HEK293 (cell line): ENCODE measurements around the gene ITGA2.

Experiments
- CTCF ChIA-PET: fragments of 350-600 bp; formaldehyde crosslinking; extraction: SDS; loops from one replicate; lab custom pipeline; 2021; ENCODE audit warnings: antibody characterized with exemption; lab: Yijun Ruan, JAX
- POLR2A ChIA-PET: fragments of 300-600 bp; formaldehyde crosslinking; extraction: SDS; loops from one replicate; lab custom pipeline; 2020; ENCODE audit warnings: antibody characterized with exemption, inconsistent platforms; lab: Yijun Ruan, JAX
- H3K27ac ChIP-seq: fragments of 200-500 bp; sonication (Bioruptor generic); 2 replicates; pipeline ENCODE4 v1.5.1; 2014; ENCODE audit warnings: low read depth, low read length, control low read depth, inconsistent platforms; ENCODE audit errors: extremely low read depth
- H3K36me3 ChIP-seq, 2 experiments: fragments of 200-500 bp in 1 of 2; sonication (Bioruptor generic) in 1 of 2; 1 replicate in 1 of 2; 2 replicates in 1 of 2; pipeline ENCODE4 v1.5.1; 2014 to 2017; ENCODE audit warnings: inconsistent platforms in 2 of 2, low read length in 2 of 2; ENCODE audit not compliant: control insufficient read depth in 2 of 2, insufficient read depth in 1 of 2
- H3K4me1 ChIP-seq: fragments of 200-500 bp; sonication (Bioruptor generic); 2 replicates; pipeline ENCODE4 v1.5.1; 2014; ENCODE audit warnings: mild to moderate bottlenecking, low read length, inconsistent platforms; ENCODE audit not compliant: control insufficient read depth, insufficient read depth
- H3K4me3 ChIP-seq: 2 replicates; pipeline ENCODE4 v1.5.1; 2011; ENCODE audit warnings: low read depth, mild to moderate bottlenecking, control low read depth, low read length, moderate library complexity
- H3K9me3 ChIP-seq: fragments of 200-500 bp; sonication (Bioruptor generic); 2 replicates; pipeline ENCODE4 v1.5.1; 2014; ENCODE audit warnings: low read depth, low read length, inconsistent platforms; ENCODE audit not compliant: control insufficient read depth, insufficient read depth
- GLIS2 ChIP-seq: fragments of 450-650 bp; formaldehyde crosslinking; IDR thresholded peaks from 2 replicates; pipeline ENCODE4 v1.5.1; 2016; ENCODE audit warnings: missing biosample characterization, missing genetic modification characterization
- KLF8 ChIP-seq: fragments of 450-650 bp; formaldehyde crosslinking; IDR thresholded peaks from 2 replicates; pipeline ENCODE4 v1.5.1; 2016; ENCODE audit warnings: missing biosample characterization, missing genetic modification characterization
- MYNN ChIP-seq: fragments of 450-650 bp; formaldehyde crosslinking; IDR thresholded peaks from 2 replicates; pipeline ENCODE4 v1.5.1; 2016; ENCODE audit warnings: missing biosample characterization, missing genetic modification characterization, borderline replicate concordance
- TRIM28 ChIP-seq: IDR thresholded peaks from 2 replicates; pipeline ENCODE4 v1.6.1; 2011; ENCODE audit warnings: low read length, control low read depth, borderline replicate concordance
- ZBTB20 ChIP-seq: fragments of 450-650 bp; formaldehyde crosslinking; IDR thresholded peaks from 2 replicates; pipeline ENCODE4 v1.5.1; 2016; ENCODE audit warnings: missing biosample characterization, missing genetic modification characterization
- ZEB2 ChIP-seq: fragments of 450-650 bp; formaldehyde crosslinking; IDR thresholded peaks from 2 replicates; pipeline ENCODE4 v1.5.1; 2016; ENCODE audit warnings: missing biosample characterization, missing genetic modification characterization
- ZFP3 ChIP-seq: fragments of 450-650 bp; formaldehyde crosslinking; IDR thresholded peaks from 2 replicates; pipeline ENCODE4 v1.5.1; 2016; ENCODE audit warnings: low read depth, missing biosample characterization, missing genetic modification characterization
- ZFP69B ChIP-seq: fragments of 450-650 bp; formaldehyde crosslinking; IDR thresholded peaks from 2 replicates; pipeline ENCODE4 v1.5.1; 2016; ENCODE audit warnings: missing biosample characterization, missing genetic modification characterization
- ZNF19 ChIP-seq: fragments of 450-650 bp; formaldehyde crosslinking; IDR thresholded peaks from 2 replicates; pipeline ENCODE4; 2016; ENCODE audit warnings: missing biosample characterization, missing genetic modification characterization, low read depth
- ZNF202 ChIP-seq: fragments of 450-650 bp; formaldehyde crosslinking; IDR thresholded peaks from 2 replicates; pipeline ENCODE4 v1.5.1; 2016; ENCODE audit warnings: missing biosample characterization, missing genetic modification characterization, borderline replicate concordance
- ZNF223 ChIP-seq: fragments of 450-650 bp; formaldehyde crosslinking; IDR thresholded peaks from 2 replicates; pipeline ENCODE4 v1.5.1; 2016; ENCODE audit warnings: missing biosample characterization, missing genetic modification characterization
- ZNF239 ChIP-seq: fragments of 450-650 bp; formaldehyde crosslinking; IDR thresholded peaks from 2 replicates; pipeline ENCODE4 v1.5.1; 2016; ENCODE audit warnings: missing biosample characterization, missing genetic modification characterization
- ZNF311 ChIP-seq: fragments of 450-650 bp; formaldehyde crosslinking; IDR thresholded peaks from 2 replicates; pipeline ENCODE4 v1.5.1; 2017; ENCODE audit warnings: missing biosample characterization, missing genetic modification characterization, borderline replicate concordance
- ZNF404 ChIP-seq: fragments of 450-650 bp; formaldehyde crosslinking; IDR thresholded peaks from 2 replicates; pipeline ENCODE4 v1.5.1; 2017; ENCODE audit warnings: missing biosample characterization, missing genetic modification characterization
- ZNF416 ChIP-seq: fragments of 450-650 bp; formaldehyde crosslinking; IDR thresholded peaks from 2 replicates; pipeline ENCODE4 v1.5.1; 2016; ENCODE audit warnings: missing biosample characterization, missing genetic modification characterization
- ZNF426 ChIP-seq: fragments of 450-650 bp; formaldehyde crosslinking; IDR thresholded peaks from 2 replicates; pipeline ENCODE4 v1.5.1; 2017; ENCODE audit warnings: missing biosample characterization, missing genetic modification characterization, mild to moderate bottlenecking, inconsistent platforms, moderate library complexity
- ZNF529 ChIP-seq: fragments of 450-650 bp; formaldehyde crosslinking; IDR thresholded peaks from 2 replicates; pipeline ENCODE4 v1.5.1; 2017; ENCODE audit warnings: missing genetic modification characterization, missing biosample characterization; ENCODE audit not compliant: insufficient replicate concordance
- ZNF670 ChIP-seq: fragments of 450-650 bp; formaldehyde crosslinking; IDR thresholded peaks from 2 replicates; pipeline ENCODE4 v1.5.1; 2016; ENCODE audit warnings: missing biosample characterization, missing genetic modification characterization, low read depth
- TF ChIP-seq, protein P1 (sequence below): fragments of 450-650 bp; formaldehyde crosslinking; IDR thresholded peaks from 2 replicates; pipeline ENCODE4 v1.5.1; 2016; ENCODE audit warnings: missing biosample characterization, missing genetic modification characterization
- TF ChIP-seq, protein P2 (sequence below): fragments of 450-650 bp; formaldehyde crosslinking; IDR thresholded peaks from 2 replicates; pipeline ENCODE4 v1.5.0; 2017; ENCODE audit warnings: missing biosample characterization, missing genetic modification characterization, borderline replicate concordance
- TF ChIP-seq, protein P3 (sequence below): IDR thresholded peaks from 2 replicates; pipeline ENCODE4 v1.6.1; 2011; ENCODE audit warnings: mild to moderate bottlenecking, low read depth, low read length, borderline replicate concordance
- TF ChIP-seq, protein P4 (sequence below): fragments of 450-650 bp; formaldehyde crosslinking; IDR thresholded peaks from 2 replicates; pipeline ENCODE4 v1.5.1; 2017; ENCODE audit warnings: missing biosample characterization, mild to moderate bottlenecking, missing genetic modification characterization, moderate library complexity

The ITGA2 gene

DNA sequence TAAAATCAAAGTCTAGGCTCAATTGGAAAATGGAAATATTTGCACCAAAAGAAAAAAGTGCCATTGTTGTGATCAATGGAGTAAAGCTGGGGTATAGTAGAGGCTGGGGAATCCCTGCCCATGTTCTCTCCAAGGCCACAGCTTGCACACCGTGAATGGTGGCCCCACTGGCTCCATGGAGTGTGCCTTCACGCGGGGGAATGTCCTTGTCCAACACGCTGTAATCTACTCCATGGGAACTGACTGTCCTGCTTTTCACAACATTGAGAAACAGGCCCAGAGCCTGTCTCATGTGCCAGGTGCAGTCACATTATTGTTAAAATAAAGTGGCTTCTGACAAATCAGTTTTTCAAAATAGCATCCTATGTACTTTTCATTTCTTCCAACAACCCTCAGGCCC is 33.1 kb upstream of the ITGA2 start:
- no peak overlapping the region for H3K27ac ChIP-seq
- H3K36me3 ChIP-seq, result no peaks in the 10 kb centered on the region
- TF ChIP-seq ZNF311 (tag by site-specific recombination) (no peak), ZNF670 (no peak), ZNF223 (tag by site-specific recombination) (no peak)
- no peak overlapping the region for H3K4me3 ChIP-seq
- H3K4me1 ChIP-seq, result no peaks in the 10 kb centered on the region
- ChIA-PET POLR2A (no interaction called here), CTCF (interaction anchor here (0.8 to 3.5 kb wide), 3 partner anchors 7 to 137 kb away, joined by 3 to 14 read pairs (median 3); no protein-coding TSS in a partner anchor)
- H3K9me3 ChIP-seq, result no peaks in the 10 kb centered on the region

DNA sequence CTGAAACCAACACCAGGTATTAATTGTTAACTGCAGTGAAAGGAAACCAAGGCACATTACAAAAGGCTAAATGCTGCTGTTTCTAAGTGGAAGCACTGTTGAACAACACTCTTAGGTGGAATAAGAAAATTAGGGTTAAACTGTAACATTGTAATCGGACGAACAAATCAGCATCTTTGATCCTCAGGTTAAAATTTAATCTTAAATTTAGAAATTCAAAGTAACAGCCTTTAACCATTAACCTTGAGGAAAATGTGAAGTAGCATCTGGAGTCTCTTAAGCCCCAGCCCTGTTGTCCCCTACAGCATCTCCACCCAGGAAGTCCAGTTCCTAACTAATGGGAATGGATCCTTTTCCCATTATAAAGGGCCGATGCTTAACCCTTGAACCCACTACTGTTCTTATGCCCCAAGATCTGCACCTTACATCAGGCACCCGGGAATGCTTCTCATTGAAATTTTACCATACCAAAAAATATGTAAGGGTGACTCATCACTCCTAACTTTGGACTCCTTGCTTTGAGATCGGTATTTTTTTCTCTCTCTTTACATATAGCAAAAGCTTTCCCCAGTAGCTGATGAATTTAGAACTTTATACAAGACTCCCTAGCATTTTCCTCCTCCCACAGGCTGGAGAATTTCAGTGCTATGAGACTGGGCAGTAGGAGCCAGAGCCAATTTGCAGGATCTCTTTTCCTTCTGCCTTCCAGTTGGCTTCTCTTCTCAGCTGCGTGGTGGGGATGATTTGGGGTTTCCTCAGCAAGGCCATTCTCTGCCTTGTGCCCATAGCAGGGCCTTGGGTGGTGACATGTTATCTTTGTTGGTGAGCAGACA is 32.0 kb upstream of the ITGA2 start:
- Histone ChIP-seq H3K27ac (no peak overlapping the region), H3K9me3 (no peaks in the 10 kb centered on the region), H3K4me1 (no peaks in the 10 kb centered on the region), H3K4me3 (no peak overlapping the region), H3K36me3 (no peaks in the 10 kb centered on the region)
- ChIA-PET POLR2A (interaction anchor here (0.6 kb wide), 1 partner anchor 1105 kb away, joined by 3 read pairs; no protein-coding TSS in a partner anchor), CTCF (interaction anchor here (3.5 kb wide), 1 partner anchor 9 kb away, joined by 14 read pairs; no protein-coding TSS in a partner anchor)
- TF ChIP-seq ZEB2 (tag by site-specific recombination) (no peak), ZNF404 (tag by site-specific recombination) (no peak), ZNF202 (no peak), ZNF529 (tag by site-specific recombination) (no peak), KLF8 (tag by site-specific recombination) (no peak), ZNF19 (no peak), TRIM28 (no peak), ZFP3 (tag by site-specific recombination) (no peak), ZNF416 (tag by site-specific recombination) (no peak), ZNF426 (tag by site-specific recombination) (no peak), GLIS2 (no peak), ZBTB20 (tag by site-specific recombination) (no peak), ZFP69B (tag by site-specific recombination) (no peak), ZNF239 (tag by site-specific recombination) (no peak), MYNN (tag by site-specific recombination) (no peak)
- TF ChIP-seq, protein P1, sequence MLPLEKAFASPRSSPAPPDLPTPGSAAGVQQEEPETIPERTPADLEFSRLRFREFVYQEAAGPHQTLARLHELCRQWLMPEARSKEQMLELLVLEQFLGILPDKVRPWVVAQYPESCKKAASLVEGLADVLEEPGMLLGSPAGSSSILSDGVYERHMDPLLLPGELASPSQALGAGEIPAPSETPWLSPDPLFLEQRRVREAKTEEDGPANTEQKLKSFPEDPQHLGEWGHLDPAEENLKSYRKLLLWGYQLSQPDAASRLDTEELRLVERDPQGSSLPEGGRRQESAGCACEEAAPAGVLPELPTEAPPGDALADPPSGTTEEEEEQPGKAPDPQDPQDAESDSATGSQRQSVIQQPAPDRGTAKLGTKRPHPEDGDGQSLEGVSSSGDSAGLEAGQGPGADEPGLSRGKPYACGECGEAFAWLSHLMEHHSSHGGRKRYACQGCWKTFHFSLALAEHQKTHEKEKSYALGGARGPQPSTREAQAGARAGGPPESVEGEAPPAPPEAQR, result no peak
- TF ChIP-seq, protein P2, sequence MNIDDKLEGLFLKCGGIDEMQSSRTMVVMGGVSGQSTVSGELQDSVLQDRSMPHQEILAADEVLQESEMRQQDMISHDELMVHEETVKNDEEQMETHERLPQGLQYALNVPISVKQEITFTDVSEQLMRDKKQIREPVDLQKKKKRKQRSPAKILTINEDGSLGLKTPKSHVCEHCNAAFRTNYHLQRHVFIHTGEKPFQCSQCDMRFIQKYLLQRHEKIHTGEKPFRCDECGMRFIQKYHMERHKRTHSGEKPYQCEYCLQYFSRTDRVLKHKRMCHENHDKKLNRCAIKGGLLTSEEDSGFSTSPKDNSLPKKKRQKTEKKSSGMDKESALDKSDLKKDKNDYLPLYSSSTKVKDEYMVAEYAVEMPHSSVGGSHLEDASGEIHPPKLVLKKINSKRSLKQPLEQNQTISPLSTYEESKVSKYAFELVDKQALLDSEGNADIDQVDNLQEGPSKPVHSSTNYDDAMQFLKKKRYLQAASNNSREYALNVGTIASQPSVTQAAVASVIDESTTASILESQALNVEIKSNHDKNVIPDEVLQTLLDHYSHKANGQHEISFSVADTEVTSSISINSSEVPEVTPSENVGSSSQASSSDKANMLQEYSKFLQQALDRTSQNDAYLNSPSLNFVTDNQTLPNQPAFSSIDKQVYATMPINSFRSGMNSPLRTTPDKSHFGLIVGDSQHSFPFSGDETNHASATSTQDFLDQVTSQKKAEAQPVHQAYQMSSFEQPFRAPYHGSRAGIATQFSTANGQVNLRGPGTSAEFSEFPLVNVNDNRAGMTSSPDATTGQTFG, result no peak
- TF ChIP-seq, protein P3, sequence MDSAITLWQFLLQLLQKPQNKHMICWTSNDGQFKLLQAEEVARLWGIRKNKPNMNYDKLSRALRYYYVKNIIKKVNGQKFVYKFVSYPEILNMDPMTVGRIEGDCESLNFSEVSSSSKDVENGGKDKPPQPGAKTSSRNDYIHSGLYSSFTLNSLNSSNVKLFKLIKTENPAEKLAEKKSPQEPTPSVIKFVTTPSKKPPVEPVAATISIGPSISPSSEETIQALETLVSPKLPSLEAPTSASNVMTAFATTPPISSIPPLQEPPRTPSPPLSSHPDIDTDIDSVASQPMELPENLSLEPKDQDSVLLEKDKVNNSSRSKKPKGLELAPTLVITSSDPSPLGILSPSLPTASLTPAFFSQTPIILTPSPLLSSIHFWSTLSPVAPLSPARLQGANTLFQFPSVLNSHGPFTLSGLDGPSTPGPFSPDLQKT, result no peak
- TF ChIP-seq, protein P4, sequence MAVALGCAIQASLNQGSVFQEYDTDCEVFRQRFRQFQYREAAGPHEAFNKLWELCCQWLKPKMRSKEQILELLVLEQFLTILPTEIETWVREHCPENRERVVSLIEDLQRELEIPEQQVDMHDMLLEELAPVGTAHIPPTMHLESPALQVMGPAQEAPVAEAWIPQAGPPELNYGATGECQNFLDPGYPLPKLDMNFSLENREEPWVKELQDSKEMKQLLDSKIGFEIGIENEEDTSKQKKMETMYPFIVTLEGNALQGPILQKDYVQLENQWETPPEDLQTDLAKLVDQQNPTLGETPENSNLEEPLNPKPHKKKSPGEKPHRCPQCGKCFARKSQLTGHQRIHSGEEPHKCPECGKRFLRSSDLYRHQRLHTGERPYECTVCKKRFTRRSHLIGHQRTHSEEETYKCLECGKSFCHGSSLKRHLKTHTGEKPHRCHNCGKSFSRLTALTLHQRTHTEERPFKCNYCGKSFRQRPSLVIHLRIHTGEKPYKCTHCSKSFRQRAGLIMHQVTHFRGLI (tag by site-specific recombination), result no peak
